Measurements from ENCODE around the gene STOX2. TPM values are rescaled to one million over a fixed set of nuclear protein-coding genes. Genes with fewer than 3 reads are reported as not detected.

The STOX2 gene
- total and polyA plus RNA-seq, 2 donors, result 1.3 to 5.3 TPM

DNA sequence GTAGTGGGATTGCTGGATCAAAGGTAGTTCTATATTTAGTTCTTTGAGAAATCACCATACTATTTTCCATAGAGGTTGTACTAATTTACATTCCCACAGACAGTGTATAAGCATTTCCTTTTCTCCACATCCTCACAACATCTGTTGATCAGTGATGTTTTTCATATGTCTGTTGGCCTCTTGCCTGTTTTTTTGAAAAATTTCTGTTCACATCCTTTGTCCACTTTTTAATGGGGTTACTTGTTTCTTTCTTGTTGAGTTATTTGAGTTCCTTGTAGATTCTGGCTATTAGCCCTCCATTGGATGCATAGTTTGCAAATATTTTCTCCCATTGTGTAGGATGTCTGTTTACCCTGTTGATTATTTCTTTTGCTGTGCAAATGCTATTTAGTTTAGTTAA, 72.6 kb downstream of the STOX2 start:
- Histone ChIP-seq H3K9me3 (ENCODE audit: control insufficient read depth in 2 of 2, insufficient read depth in 1 of 2, low read length in 1 of 2) (peaks cover 0 to 4% of the 10 kb centered on the region in 2 donors), H3K36me3 (ENCODE audit: control insufficient read depth in 2 of 2, insufficient read depth in 2 of 2, low read length in 1 of 2) (no peaks in the 10 kb centered on the region), H3K4me1 (ENCODE audit: control insufficient read depth in 2 of 2, insufficient read depth in 2 of 2, low read length in 2 of 2) (no peaks in the 10 kb centered on the region), H3K27me3 (ENCODE audit: control insufficient read depth in 2 of 2, insufficient read depth in 1 of 2, low read length in 1 of 2) (no peaks in the 10 kb centered on the region), H3K27ac (ENCODE audit: low read depth in 1 of 2, low read length in 1 of 2) (no peak overlapping the region), H3K4me3 (ENCODE audit: low read length in 2 of 2) (no peak overlapping the region)
- no peak for DNase-seq (ENCODE audit: low read depth in 6 of 9, low spot score in 9 of 9)

- no peak for DNase-seq (ENCODE audit: low read depth in 6 of 9, low spot score in 9 of 9)
- peaks cover 0 to 1% of the 10 kb centered on the region in 2 donors for H3K9me3 ChIP-seq (ENCODE audit: control insufficient read depth in 2 of 2, insufficient read depth in 1 of 2, low read length in 1 of 2)
- WGBS, result 95% methylated on average over 13 of the region's 13 CpGs
Observed at GRCh38 chr4:183984566-183984965, 79.5 kb downstream of the STOX2 start.

DNA sequence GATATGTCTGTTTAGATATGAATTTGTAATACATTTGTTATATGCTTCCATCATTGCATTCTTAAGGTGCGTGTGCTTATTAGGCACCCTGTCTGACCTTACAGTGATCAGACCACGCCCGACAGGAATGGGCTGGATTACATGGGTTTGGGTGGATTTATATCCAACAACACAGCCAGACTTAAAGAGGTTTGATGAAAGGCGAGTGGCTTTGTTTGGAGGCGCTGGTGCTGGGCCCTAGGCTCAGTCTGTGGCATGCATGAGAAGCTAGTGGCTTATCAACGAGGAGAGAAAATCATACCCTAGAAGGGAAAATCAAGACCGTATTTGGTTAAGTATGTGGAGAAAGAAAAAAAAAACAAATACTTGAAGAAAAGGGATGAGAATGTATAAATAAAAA, 80.7 kb downstream of the STOX2 start:
- no peak overlapping the region for H3K4me3 ChIP-seq (ENCODE audit: low read length in 2 of 2)
- no peak for DNase-seq (ENCODE audit: low read depth in 6 of 9, low spot score in 9 of 9)
- WGBS, result 97% methylated on average over 7 of the region's 7 CpGs
- H3K36me3 ChIP-seq (ENCODE audit: control insufficient read depth in 2 of 2, insufficient read depth in 2 of 2, low read length in 1 of 2), result no peaks in the 10 kb centered on the region
- no peak overlapping the region for H3K27ac ChIP-seq (ENCODE audit: low read depth in 1 of 2, low read length in 1 of 2)
- peaks cover 0 to 1% of the 10 kb centered on the region in 2 donors for H3K9me3 ChIP-seq (ENCODE audit: control insufficient read depth in 2 of 2, insufficient read depth in 1 of 2, low read length in 1 of 2)
- peaks cover 5 to 6% of the 10 kb centered on the region in 2 donors for H3K4me1 ChIP-seq (ENCODE audit: control insufficient read depth in 2 of 2, insufficient read depth in 2 of 2, low read length in 2 of 2)
- no peaks in the 10 kb centered on the region for H3K27me3 ChIP-seq (ENCODE audit: control insufficient read depth in 2 of 2, insufficient read depth in 1 of 2, low read length in 1 of 2)

More at GRCh38 chr4:183984566-183984965, 79.5 kb downstream of the STOX2 start:
- no peak overlapping the region for H3K27ac ChIP-seq (ENCODE audit: low read depth in 1 of 2, low read length in 1 of 2)
- no peaks in the 10 kb centered on the region for H3K27me3 ChIP-seq (ENCODE audit: control insufficient read depth in 2 of 2, insufficient read depth in 1 of 2, low read length in 1 of 2)
- H3K4me1 ChIP-seq (ENCODE audit: control insufficient read depth in 2 of 2, insufficient read depth in 2 of 2, low read length in 2 of 2), result peaks cover 5 to 6% of the 10 kb centered on the region in 2 donors
- no peaks in the 10 kb centered on the region for H3K36me3 ChIP-seq (ENCODE audit: control insufficient read depth in 2 of 2, insufficient read depth in 2 of 2, low read length in 1 of 2)
- no peak overlapping the region for H3K4me3 ChIP-seq (ENCODE audit: low read length in 2 of 2)

GRCh38 chr4:183986291-183986970, 81.3 kb downstream of the STOX2 start:
- Histone ChIP-seq H3K4me1 (ENCODE audit: control insufficient read depth in 2 of 2, insufficient read depth in 2 of 2, low read length in 2 of 2) (peaks cover 5 to 6% of the 10 kb centered on the region in 2 donors), H3K27me3 (ENCODE audit: control insufficient read depth in 2 of 2, insufficient read depth in 1 of 2, low read length in 1 of 2) (no peaks in the 10 kb centered on the region), H3K4me3 (ENCODE audit: low read length in 2 of 2) (no peak overlapping the region), H3K27ac (ENCODE audit: low read depth in 1 of 2, low read length in 1 of 2) (peak overlapping the region in 1 of 2 donors; percentile 69), H3K36me3 (ENCODE audit: control insufficient read depth in 2 of 2, insufficient read depth in 2 of 2, low read length in 1 of 2) (no peaks in the 10 kb centered on the region), H3K9me3 (ENCODE audit: control insufficient read depth in 2 of 2, insufficient read depth in 1 of 2, low read length in 1 of 2) (peaks cover 0 to 1% of the 10 kb centered on the region in 2 donors)
- 95% methylated on average over 18 of the region's 18 CpGs for WGBS
- DNase-seq (ENCODE audit: low read depth in 6 of 9, low spot score in 9 of 9), result no peak

- peak overlapping the region; percentile 12 to 86 for H3K27ac ChIP-seq (ENCODE audit: low read depth in 1 of 2, low read length in 1 of 2)
- no peak overlapping the region for H3K4me3 ChIP-seq (ENCODE audit: low read length in 2 of 2)
- no peaks in the 10 kb centered on the region for H3K27me3 ChIP-seq (ENCODE audit: control insufficient read depth in 2 of 2, insufficient read depth in 1 of 2, low read length in 1 of 2)
- peaks cover 5 to 6% of the 10 kb centered on the region in 2 donors for H3K4me1 ChIP-seq (ENCODE audit: control insufficient read depth in 2 of 2, insufficient read depth in 2 of 2, low read length in 2 of 2)
- peaks cover 0 to 1% of the 10 kb centered on the region in 2 donors for H3K9me3 ChIP-seq (ENCODE audit: control insufficient read depth in 2 of 2, insufficient read depth in 1 of 2, low read length in 1 of 2)
- WGBS, result 88% methylated on average over 43 of the region's 43 CpGs
- no peaks in the 10 kb centered on the region for H3K36me3 ChIP-seq (ENCODE audit: control insufficient read depth in 2 of 2, insufficient read depth in 2 of 2, low read length in 1 of 2)
- peak in 1 of 9 donors; percentile 18 for DNase-seq (ENCODE audit: low read depth in 6 of 9, low spot score in 9 of 9)
Observed at GRCh38 chr4:183986971-183987946, 82.2 kb downstream of the STOX2 start.

DNA sequence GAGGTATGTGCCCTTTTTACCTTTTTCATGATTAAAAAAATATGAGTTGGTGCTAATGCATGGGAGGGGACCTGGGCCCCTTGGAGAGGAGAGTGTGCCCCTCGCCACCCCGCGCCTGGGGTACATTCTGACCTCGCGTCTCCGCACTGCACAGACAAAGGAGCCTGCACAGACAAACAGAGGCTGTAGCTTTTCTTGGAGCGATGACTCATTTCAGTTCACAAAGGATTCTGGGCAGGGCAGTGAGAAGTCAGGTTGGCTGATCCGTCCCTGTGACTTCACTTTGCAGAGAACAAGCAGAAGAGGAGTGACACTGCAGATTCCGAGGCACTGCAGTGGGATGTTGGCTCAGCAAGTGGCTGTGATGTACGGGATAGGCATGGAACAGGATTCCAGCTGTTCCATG, 82.9 kb downstream of the STOX2 start:
- DNase-seq (ENCODE audit: low read depth in 6 of 9, low spot score in 9 of 9), result peak in 1 of 9 donors; percentile 27
- H3K36me3 ChIP-seq (ENCODE audit: control insufficient read depth in 2 of 2, insufficient read depth in 2 of 2, low read length in 1 of 2), result no peaks in the 10 kb centered on the region
- H3K27ac ChIP-seq (ENCODE audit: low read depth in 1 of 2, low read length in 1 of 2), result peak overlapping the region; percentile 20 to 79
- WGBS, result 76% methylated on average over 10 of the region's 10 CpGs
- no peak overlapping the region for H3K4me3 ChIP-seq (ENCODE audit: low read length in 2 of 2)
- H3K9me3 ChIP-seq (ENCODE audit: control insufficient read depth in 2 of 2, insufficient read depth in 1 of 2, low read length in 1 of 2), result peaks cover 0 to 1% of the 10 kb centered on the region in 2 donors
- H3K4me1 ChIP-seq (ENCODE audit: control insufficient read depth in 2 of 2, insufficient read depth in 2 of 2, low read length in 2 of 2), result peaks cover 4 to 5% of the 10 kb centered on the region in 2 donors
- H3K27me3 ChIP-seq (ENCODE audit: control insufficient read depth in 2 of 2, insufficient read depth in 1 of 2, low read length in 1 of 2), result no peaks in the 10 kb centered on the region

- H3K27ac ChIP-seq (ENCODE audit: low read depth in 1 of 2, low read length in 1 of 2), result peak overlapping the region in 1 of 2 donors; percentile 40
- no peaks in the 10 kb centered on the region for H3K36me3 ChIP-seq (ENCODE audit: control insufficient read depth in 2 of 2, insufficient read depth in 2 of 2, low read length in 1 of 2)
- H3K4me1 ChIP-seq (ENCODE audit: control insufficient read depth in 2 of 2, insufficient read depth in 2 of 2, low read length in 2 of 2), result peaks cover 0 to 3% of the 10 kb centered on the region in 2 donors
- no peak overlapping the region for H3K4me3 ChIP-seq (ENCODE audit: low read length in 2 of 2)
- WGBS, result 88% methylated on average over 9 of the region's 9 CpGs
- H3K27me3 ChIP-seq (ENCODE audit: control insufficient read depth in 2 of 2, insufficient read depth in 1 of 2, low read length in 1 of 2), result no peaks in the 10 kb centered on the region
- H3K9me3 ChIP-seq (ENCODE audit: control insufficient read depth in 2 of 2, insufficient read depth in 1 of 2, low read length in 1 of 2), result peaks cover 0 to 1% of the 10 kb centered on the region in 2 donors
- DNase-seq (ENCODE audit: low read depth in 6 of 9, low spot score in 9 of 9), result no peak
Observed at GRCh38 chr4:183988874-183989273, 83.8 kb downstream of the STOX2 start.

DNA sequence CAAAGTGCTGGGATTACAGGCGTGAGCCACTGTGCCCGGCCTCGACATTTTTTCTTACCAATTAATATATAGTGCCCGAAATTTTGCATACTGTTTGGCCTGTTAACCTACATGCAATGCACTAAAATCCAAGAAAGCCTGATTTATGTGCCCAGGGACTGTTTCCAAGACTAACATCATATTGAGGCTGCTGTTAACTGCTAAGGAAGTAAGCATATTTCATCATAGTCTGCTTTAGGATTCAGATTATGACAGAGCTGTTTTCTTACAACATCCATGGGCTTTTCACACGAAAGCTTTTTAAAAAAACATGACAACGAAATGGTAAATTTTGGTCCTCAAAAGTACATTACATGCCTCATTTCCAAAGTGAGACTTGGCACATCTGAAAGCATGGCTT, 84.4 kb downstream of the STOX2 start:
- peaks cover 0 to 3% of the 10 kb centered on the region in 2 donors for H3K4me1 ChIP-seq (ENCODE audit: control insufficient read depth in 2 of 2, insufficient read depth in 2 of 2, low read length in 2 of 2)
- H3K36me3 ChIP-seq (ENCODE audit: control insufficient read depth in 2 of 2, insufficient read depth in 2 of 2, low read length in 1 of 2), result no peaks in the 10 kb centered on the region
- no peak for DNase-seq (ENCODE audit: low read depth in 6 of 9, low spot score in 9 of 9)
- no peak overlapping the region for H3K4me3 ChIP-seq (ENCODE audit: low read length in 2 of 2)
- H3K27ac ChIP-seq (ENCODE audit: low read depth in 1 of 2, low read length in 1 of 2), result no peak overlapping the region
- peaks cover 0 to 1% of the 10 kb centered on the region in 2 donors for H3K9me3 ChIP-seq (ENCODE audit: control insufficient read depth in 2 of 2, insufficient read depth in 1 of 2, low read length in 1 of 2)
- WGBS, result 74% methylated on average over 6 of the region's 6 CpGs
- no peaks in the 10 kb centered on the region for H3K27me3 ChIP-seq (ENCODE audit: control insufficient read depth in 2 of 2, insufficient read depth in 1 of 2, low read length in 1 of 2)

- peaks cover 0 to 3% of the 10 kb centered on the region in 2 donors for H3K4me1 ChIP-seq (ENCODE audit: control insufficient read depth in 2 of 2, insufficient read depth in 2 of 2, low read length in 2 of 2)
- H3K27me3 ChIP-seq (ENCODE audit: control insufficient read depth in 2 of 2, insufficient read depth in 1 of 2, low read length in 1 of 2), result no peaks in the 10 kb centered on the region
- DNase-seq (ENCODE audit: low read depth in 6 of 9, low spot score in 9 of 9), result no peak
- peaks cover 0 to 1% of the 10 kb centered on the region in 2 donors for H3K9me3 ChIP-seq (ENCODE audit: control insufficient read depth in 2 of 2, insufficient read depth in 1 of 2, low read length in 1 of 2)
- peak overlapping the region in 1 of 2 donors; percentile 26 for H3K27ac ChIP-seq (ENCODE audit: low read depth in 1 of 2, low read length in 1 of 2)
- WGBS, result 60% methylated on average over 2 of the region's 2 CpGs
- H3K36me3 ChIP-seq (ENCODE audit: control insufficient read depth in 2 of 2, insufficient read depth in 2 of 2, low read length in 1 of 2), result no peaks in the 10 kb centered on the region
- no peak overlapping the region for H3K4me3 ChIP-seq (ENCODE audit: low read length in 2 of 2)
Observed at GRCh38 chr4:183989931-183990330, 84.8 kb downstream of the STOX2 start.

Measured in thymus (tissue), 11 donors.